HepG2 (cell line): ENCODE measurements around the gene SBNO2. TPM values are rescaled to one million over a fixed set of nuclear protein-coding genes. Genes with fewer than 3 reads are reported as not detected.
A peak's percentile ranks its signal among the peaks of the same experiment; 100 is the strongest.

ENCODE experiments used
- AGO2 ChIP-seq: fragments of 200-400 bp; formaldehyde crosslinking; optimal IDR thresholded peaks from 2 replicates; pipeline ENCODE3; 2017; ENCODE audit warnings: mild to moderate bottlenecking, low read depth, low read length, moderate library complexity
- EED ChIP-seq: sonication (generic); formaldehyde crosslinking; IDR thresholded peaks from 2 replicates; pipeline ENCODE4 v1.5.0; 2020; ENCODE audit warnings: mild to moderate bottlenecking, missing genetic modification reagents
- EP300 ChIP-seq, 3 experiments: sonication (generic) in 1 of 3; formaldehyde crosslinking in 1 of 3; IDR thresholded peaks; 2 replicates each; pipeline versions ENCODE4 v1.5.1 to v1.6.1; 2011 to 2020; ENCODE audit warnings: low read depth in 2 of 3, low read length in 2 of 3, borderline replicate concordance in 1 of 3, improper control_type of control experiment in 1 of 3, mild to moderate bottlenecking in 1 of 3, missing genetic modification reagents in 1 of 3, moderate library complexity in 1 of 3
- GFI1 ChIP-seq: sonication (generic); formaldehyde crosslinking; IDR thresholded peaks from 2 replicates; pipeline ENCODE4 v1.5.0; 2020; ENCODE audit warnings: missing genetic modification reagents, mild to moderate bottlenecking, borderline replicate concordance
- HES4 ChIP-seq: sonication (generic); formaldehyde crosslinking; IDR thresholded peaks from 2 replicates; pipeline ENCODE4 v1.9.0; 2021; ENCODE audit warnings: mild to moderate bottlenecking, missing genetic modification reagents, borderline replicate concordance
- HMGXB4 ChIP-seq, 2 experiments: sonication (generic) in 1 of 2; formaldehyde crosslinking in 1 of 2; IDR thresholded peaks; 2 replicates each; pipeline versions ENCODE4 v1.4.0 to v1.6.1; 2018 to 2020; ENCODE audit warnings: missing genetic modification reagents in 2 of 2, borderline replicate concordance in 1 of 2, low read depth in 1 of 2, mild to moderate bottlenecking in 1 of 2, missing biosample characterization in 1 of 2
- HOXA3 ChIP-seq: sonication (generic); formaldehyde crosslinking; IDR thresholded peaks from 2 replicates; pipeline ENCODE4 v1.5.0; 2020; ENCODE audit warnings: missing genetic modification reagents
- KMT2B ChIP-seq: IDR thresholded peaks from 2 replicates; pipeline ENCODE4 v1.6.1; 2016; ENCODE audit warnings: missing genetic modification reagents, missing compliant biosample characterization
- NPAS2 ChIP-seq: sonication (generic); formaldehyde crosslinking; IDR thresholded peaks from 2 replicates; pipeline ENCODE4 v1.8.0; 2022; ENCODE audit warnings: mild to moderate bottlenecking, missing genetic modification reagents, borderline replicate concordance
- PLRG1 ChIP-seq: fragments of 450-650 bp; conservative IDR thresholded peaks from 2 replicates; pipeline ENCODE4 v1.6.1; 2016
- POLR2A ChIP-seq, 2 experiments: IDR thresholded peaks; 2 replicates each; pipeline ENCODE4 v1.6.1; 2011; ENCODE audit warnings: low read depth in 2 of 2, low read length in 2 of 2, mild to moderate bottlenecking in 1 of 2, moderate library complexity in 1 of 2; ENCODE audit not compliant: insufficient read depth in 1 of 2
- PTBP1 ChIP-seq: fragments of 200-400 bp; formaldehyde crosslinking; IDR thresholded peaks from 2 replicates; pipeline ENCODE4 v1.6.1; 2018; ENCODE audit warnings: low read length, low read depth; ENCODE audit not compliant: poor library complexity, severe bottlenecking
- RBM39 ChIP-seq: fragments of 200-400 bp; formaldehyde crosslinking; IDR thresholded peaks from one replicate; pipeline ENCODE4 v1.6.1; 2018; ENCODE audit warnings: antibody characterized with exemption, mild to moderate bottlenecking, low read depth, low read length; ENCODE audit not compliant: poor library complexity, severe bottlenecking
- SNAI1 ChIP-seq: sonication (generic); formaldehyde crosslinking; IDR thresholded peaks from 2 replicates; pipeline ENCODE4 v1.5.0; 2020; ENCODE audit warnings: mild to moderate bottlenecking, missing genetic modification reagents, borderline replicate concordance
- TMF1 ChIP-seq: sonication (generic); formaldehyde crosslinking; IDR thresholded peaks from 2 replicates; pipeline ENCODE4 v1.8.1; 2022; ENCODE audit warnings: low read depth, missing genetic modification reagents
- ZBTB8A ChIP-seq: sonication (generic); formaldehyde crosslinking; IDR thresholded peaks from 2 replicates; pipeline ENCODE4 v1.4.0; 2020; ENCODE audit warnings: mild to moderate bottlenecking, low read depth, missing genetic modification reagents, borderline replicate concordance
- ZFX ChIP-seq: sonication (generic); formaldehyde crosslinking; IDR thresholded peaks from 2 replicates; pipeline ENCODE4 v1.4.0; 2020; ENCODE audit warnings: mild to moderate bottlenecking, low read depth, missing genetic modification reagents, moderate library complexity
- ZFY ChIP-seq: sonication (generic); formaldehyde crosslinking; IDR thresholded peaks from 2 replicates; pipeline ENCODE4 v1.4.0; 2020; ENCODE audit warnings: missing genetic modification reagents
- ZNF276 ChIP-seq: sonication (generic); formaldehyde crosslinking; IDR thresholded peaks from 2 replicates; pipeline ENCODE4 v1.4.0; 2020; ENCODE audit warnings: mild to moderate bottlenecking, low read depth, missing genetic modification reagents
- ZNF530 ChIP-seq: sonication (generic); formaldehyde crosslinking; IDR thresholded peaks from 2 replicates; pipeline ENCODE4 v1.5.0; 2020; ENCODE audit warnings: low read depth, mild to moderate bottlenecking, missing genetic modification reagents
- ZNF816 ChIP-seq: sonication (generic); formaldehyde crosslinking; IDR thresholded peaks from 2 replicates; pipeline ENCODE4 v1.8.0; 2022; ENCODE audit warnings: missing genetic modification reagents, mild to moderate bottlenecking, borderline replicate concordance
- polyA plus RNA-seq, 8 experiments: library from polyadenylated mRNA; depleted of rRNA in 3 of 8; stranded (reverse) in 7 of 8; unstranded in 1 of 8; fragments of >200 nt; fragmentation: Illumina TruSeq in 4 of 8; extraction: Trizol in 4 of 8; gene quantifications; 2 replicates each; pipeline versions ENCODE4 v1.2.1 to v1.2.3, GENCODE V29; 2011 to 2016; ENCODE audit warnings: low read depth in 4 of 8, missing spikeins in 1 of 8, mixed read lengths in 1 of 8; ENCODE audit not compliant: insufficient read depth in 1 of 8
- total RNA-seq, 5 experiments: library from RNA; depleted of rRNA; stranded (reverse); fragments of >200 nt; fragmentation: Illumina TruSeq; extraction: Trizol; gene quantifications; 2 replicates each; pipeline ENCODE4 v1.2.3, GENCODE V29; 2016; ENCODE audit warnings: low read depth in 1 of 5

SBNO2 gene
- total and polyA plus RNA-seq, 2 of the 13 experiments (the other 11 are each of a cell fraction or from before 2014, with no cell fraction given) = 8.6 to 10.4 TPM

GRCh38 chr19:1104311-1105007 is 69.6 kb downstream of the SBNO2 start (continued):
- TF ChIP-seq PLRG1 = no peak
- 0 out of 2 replicates have a peak, but pooled peaks have one; percentile 33 for TF ChIP-seq SNAI1 (CRISPR knock-in tag)
- TF ChIP-seq ZNF816 (CRISPR knock-in tag) = peak; percentile 87; the same call in 1 of the 2 replicates
- peak; percentile 43 for TF ChIP-seq ZFX
- 0 out of 2 replicates have a peak, but pooled peaks have one; percentile 0 for TF ChIP-seq GFI1 (CRISPR knock-in tag)
- peak; percentile 50 for TF ChIP-seq HOXA3 (CRISPR knock-in tag)
- TF ChIP-seq HMGXB4 (CRISPR knock-in tag; IDR thresholded peaks at IDR 0.05; ENCODE audit: borderline replicate concordance in 1 of 2, low read depth in 1 of 2) = peak in 1 of 2 experiments; percentile 8; a peak in 1 of 4 replicates
- TF ChIP-seq RBM39 = peak; percentile 25
- peak; percentile 4 to 33; a peak in 1 of 4 replicates for TF ChIP-seq EP300 (IDR thresholded peaks at IDR 0.05; ENCODE audit: low read depth in 2 of 2, low read length in 2 of 2)
- no peak for TF ChIP-seq EP300 (CRISPR knock-in tag; IDR thresholded peaks at IDR 0.05; ENCODE audit: borderline replicate concordance)
- no peak for TF ChIP-seq AGO2
- 0 out of 2 replicates have a peak, but pooled peaks have one; percentile 62 for TF ChIP-seq ZNF530 (CRISPR knock-in tag)
- TF ChIP-seq ZNF276 = no peak
- no peak for TF ChIP-seq EED (CRISPR knock-in tag)
- TF ChIP-seq NPAS2 (CRISPR knock-in tag) = no peak
- no peak for TF ChIP-seq KMT2B (CRISPR knock-in tag)
- peak; percentile 30 for TF ChIP-seq HES4 (CRISPR knock-in tag)
- no peak for TF ChIP-seq ZBTB8A
- TF ChIP-seq TMF1 (CRISPR knock-in tag) = no peak; the same call in 1 of the 2 replicates
- peak; percentile 76 for TF ChIP-seq ZFY
- TF ChIP-seq POLR2A (IDR thresholded peaks at IDR 0.05; ENCODE audit: insufficient read depth in 1 of 2, low read depth in 2 of 2, low read length in 2 of 2) = 0 out of 4 replicates have a peak, but pooled peaks of 1 of the 2 experiments have one; percentile 24
- no peak for TF ChIP-seq PTBP1
